SK-N-SH treated with all-trans-retinoic acid at 6 μM for 48 hours (cell line): ENCODE measurements around the gene INPP4B.

Experiments used
- ATAC-seq: fragments of 200-7000 bp; cut with Tn5 transposase; 3 replicates; pipeline ENCODE4 v1.9.1; 2020; ENCODE audit warnings: mild to moderate bottlenecking, moderate library complexity
- ARNTL ChIP-seq: fragments of 450-650 bp; formaldehyde crosslinking; IDR thresholded peaks from 2 replicates; pipeline ENCODE4 v1.5.0; 2020; ENCODE audit warnings: low read depth, mild to moderate bottlenecking, moderate library complexity, borderline replicate concordance
- CREB5 ChIP-seq: fragments of 250-450 bp; sonication (Bioruptor Pico); IDR thresholded peaks from 2 replicates; pipeline ENCODE4 v1.5.1; 2020; ENCODE audit warnings: low read depth, mild to moderate bottlenecking, moderate library complexity
- CSDC2 ChIP-seq: fragments of 250-450 bp; sonication (Bioruptor Pico); IDR thresholded peaks from 2 replicates; pipeline ENCODE4 v1.5.0; 2020; ENCODE audit warnings: mild to moderate bottlenecking, moderate library complexity
- CSRNP3 ChIP-seq: fragments of 250-450 bp; sonication (Bioruptor Pico); IDR thresholded peaks from 2 replicates; pipeline ENCODE4 v1.5.1; 2021; ENCODE audit warnings: mild to moderate bottlenecking, moderate library complexity
- ESRRG ChIP-seq: fragments of 250-450 bp; sonication (Bioruptor Pico); IDR thresholded peaks from 2 replicates; pipeline ENCODE4 v1.6.1; 2021; ENCODE audit warnings: mild to moderate bottlenecking
- GLIS3 ChIP-seq: fragments of 250-450 bp; sonication (Bioruptor Pico); IDR thresholded peaks from 2 replicates; pipeline ENCODE4 v1.5.0; 2020; ENCODE audit warnings: mild to moderate bottlenecking, moderate library complexity
- ISL1 ChIP-seq: fragments of 250-450 bp; sonication (Bioruptor Pico); IDR thresholded peaks from 2 replicates; pipeline ENCODE4 v2.1.2; 2022; ENCODE audit warnings: mild to moderate bottlenecking, moderate library complexity
- OSR1 ChIP-seq: fragments of 250-450 bp; sonication (Bioruptor Pico); IDR thresholded peaks from 2 replicates; pipeline ENCODE4 v1.8.0; 2022; ENCODE audit warnings: moderate library complexity, mild to moderate bottlenecking, inconsistent platforms
- PATZ1 ChIP-seq: fragments of 250-450 bp; sonication (Bioruptor Pico); IDR thresholded peaks from 2 replicates; pipeline ENCODE4 v1.8.0; 2020; ENCODE audit warnings: mild to moderate bottlenecking, moderate library complexity, borderline replicate concordance
- PPARA ChIP-seq: fragments of 250-450 bp; sonication (Bioruptor Pico); IDR thresholded peaks from 2 replicates; pipeline ENCODE4 v1.5.0; 2020; ENCODE audit warnings: mild to moderate bottlenecking, borderline replicate concordance
- RARB ChIP-seq: fragments of 250-450 bp; sonication (Bioruptor Pico); IDR thresholded peaks from 2 replicates; pipeline ENCODE4 v1.8.0; 2021; ENCODE audit warnings: mild to moderate bottlenecking, moderate library complexity
- SNAI2 ChIP-seq: fragments of 250-450 bp; sonication (Bioruptor Pico); IDR thresholded peaks from 2 replicates; pipeline ENCODE4 v1.5.0; 2020; ENCODE audit warnings: mild to moderate bottlenecking, moderate library complexity
- TCF4 ChIP-seq: fragments of 250-450 bp; sonication (Bioruptor Pico); IDR thresholded peaks from 2 replicates; pipeline ENCODE4 v1.8.0; 2021; ENCODE audit warnings: mild to moderate bottlenecking, moderate library complexity, borderline replicate concordance
- TOX ChIP-seq: fragments of 250-450 bp; sonication (Bioruptor Pico); IDR thresholded peaks from 2 replicates; pipeline ENCODE4 v1.8.0; 2021; ENCODE audit warnings: mild to moderate bottlenecking, moderate library complexity, borderline replicate concordance
- ZC3H10 ChIP-seq: fragments of 250-450 bp; sonication (Bioruptor Pico); IDR thresholded peaks from 2 replicates; pipeline ENCODE4 v1.5.1; 2021; ENCODE audit warnings: mild to moderate bottlenecking, moderate library complexity
- ZFP3 ChIP-seq: fragments of 250-450 bp; sonication (Bioruptor Pico); IDR thresholded peaks from 2 replicates; pipeline ENCODE4 v1.5.0; 2020; ENCODE audit warnings: mild to moderate bottlenecking, moderate library complexity
- ZFP30 ChIP-seq: fragments of 450-650 bp; formaldehyde crosslinking; IDR thresholded peaks from 2 replicates; pipeline ENCODE4 v1.5.0; 2022; ENCODE audit warnings: mild to moderate bottlenecking, moderate library complexity
- ZNF565 ChIP-seq: fragments of 450-650 bp; formaldehyde crosslinking; conservative IDR thresholded peaks from 2 replicates; pipeline ENCODE4 v1.5.0; 2020; ENCODE audit warnings: low read depth, mild to moderate bottlenecking, moderate library complexity
- ZNF70 ChIP-seq: fragments of 450-650 bp; formaldehyde crosslinking; IDR thresholded peaks from 2 replicates; pipeline ENCODE4 v1.5.0; 2020; ENCODE audit warnings: mild to moderate bottlenecking, moderate library complexity
- ZNF8 ChIP-seq: fragments of 450-650 bp; formaldehyde crosslinking; IDR thresholded peaks from 2 replicates; pipeline ENCODE4 v1.5.0; 2020; ENCODE audit warnings: mild to moderate bottlenecking, moderate library complexity
- TF ChIP-seq, protein P1 (sequence below): fragments of 250-450 bp; sonication (Bioruptor Pico); IDR thresholded peaks from 2 replicates; pipeline ENCODE4 v1.8.0; 2021; ENCODE audit warnings: low read depth, mild to moderate bottlenecking, moderate library complexity, borderline replicate concordance
- TF ChIP-seq, protein P2 (sequence below): fragments of 250-450 bp; sonication (Bioruptor Pico); IDR thresholded peaks from 2 replicates; pipeline ENCODE4 v1.5.0; 2020; ENCODE audit warnings: mild to moderate bottlenecking, moderate library complexity

The INPP4B gene

DNA sequence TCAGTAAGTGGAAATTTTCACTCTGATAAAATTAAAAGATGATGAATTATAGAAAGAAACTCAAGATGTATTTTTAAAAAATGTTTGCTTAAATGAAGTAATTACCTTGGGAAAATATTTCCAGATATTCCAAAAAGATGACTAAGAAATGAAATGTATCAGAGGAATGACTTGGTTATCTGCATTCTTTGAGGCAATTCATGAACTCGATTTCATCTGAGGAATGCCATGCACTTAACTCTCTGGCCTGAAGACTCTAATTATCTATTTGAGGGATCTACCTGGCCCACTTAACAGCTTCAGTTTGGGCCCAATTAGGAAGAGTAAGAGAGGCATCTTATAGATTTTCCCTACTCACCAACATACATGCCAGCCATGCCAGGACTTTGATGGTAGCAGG is 182.3 kb downstream of the INPP4B start:
- TF ChIP-seq OSR1 (no peak), CREB5 (CRISPR knock-in tag) (no peak), ZFP3 (CRISPR knock-in tag) (no peak), ISL1 (CRISPR knock-in tag) (peak; percentile 82), ESRRG (CRISPR knock-in tag) (no peak), RARB (no peak), ZNF8 (CRISPR knock-in tag) (no peak), ARNTL (CRISPR knock-in tag) (no peak)
- TF ChIP-seq, all 23 proteins: peak for 1
- ATAC-seq, result no peak

- no peak for ATAC-seq
- no peak for TF ChIP-seq CREB5 (CRISPR knock-in tag)
- no peak for TF ChIP-seq TOX
- no peak for TF ChIP-seq RARB
- TF ChIP-seq CSDC2 (CRISPR knock-in tag), result no peak
- TF ChIP-seq PATZ1, result no peak
- no peak for TF ChIP-seq ESRRG (CRISPR knock-in tag)
- TF ChIP-seq ZC3H10, result no peak
- TF ChIP-seq, protein P1, sequence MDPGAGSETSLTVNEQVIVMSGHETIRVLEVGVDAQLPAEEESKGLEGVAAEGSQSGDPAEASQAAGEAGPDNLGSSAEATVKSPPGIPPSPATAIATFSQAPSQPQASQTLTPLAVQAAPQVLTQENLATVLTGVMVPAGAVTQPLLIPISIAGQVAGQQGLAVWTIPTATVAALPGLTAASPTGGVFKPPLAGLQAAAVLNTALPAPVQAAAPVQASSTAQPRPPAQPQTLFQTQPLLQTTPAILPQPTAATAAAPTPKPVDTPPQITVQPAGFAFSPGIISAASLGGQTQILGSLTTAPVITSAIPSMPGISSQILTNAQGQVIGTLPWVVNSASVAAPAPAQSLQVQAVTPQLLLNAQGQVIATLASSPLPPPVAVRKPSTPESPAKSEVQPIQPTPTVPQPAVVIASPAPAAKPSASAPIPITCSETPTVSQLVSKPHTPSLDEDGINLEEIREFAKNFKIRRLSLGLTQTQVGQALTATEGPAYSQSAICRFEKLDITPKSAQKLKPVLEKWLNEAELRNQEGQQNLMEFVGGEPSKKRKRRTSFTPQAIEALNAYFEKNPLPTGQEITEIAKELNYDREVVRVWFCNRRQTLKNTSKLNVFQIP, result no peak
- no peak for TF ChIP-seq ZNF70 (CRISPR knock-in tag)
- no peak for TF ChIP-seq ISL1 (CRISPR knock-in tag)
- TF ChIP-seq ARNTL (CRISPR knock-in tag), result no peak
- no peak for TF ChIP-seq PPARA (CRISPR knock-in tag)
- no peak for TF ChIP-seq SNAI2
- TF ChIP-seq CSRNP3 (CRISPR knock-in tag), result no peak
- no peak for TF ChIP-seq ZNF8 (CRISPR knock-in tag)
- TF ChIP-seq GLIS3 (CRISPR knock-in tag), result no peak
- TF ChIP-seq TCF4 (CRISPR knock-in tag), result no peak
- no peak for TF ChIP-seq ZNF565 (CRISPR knock-in tag)
- TF ChIP-seq, protein P2, sequence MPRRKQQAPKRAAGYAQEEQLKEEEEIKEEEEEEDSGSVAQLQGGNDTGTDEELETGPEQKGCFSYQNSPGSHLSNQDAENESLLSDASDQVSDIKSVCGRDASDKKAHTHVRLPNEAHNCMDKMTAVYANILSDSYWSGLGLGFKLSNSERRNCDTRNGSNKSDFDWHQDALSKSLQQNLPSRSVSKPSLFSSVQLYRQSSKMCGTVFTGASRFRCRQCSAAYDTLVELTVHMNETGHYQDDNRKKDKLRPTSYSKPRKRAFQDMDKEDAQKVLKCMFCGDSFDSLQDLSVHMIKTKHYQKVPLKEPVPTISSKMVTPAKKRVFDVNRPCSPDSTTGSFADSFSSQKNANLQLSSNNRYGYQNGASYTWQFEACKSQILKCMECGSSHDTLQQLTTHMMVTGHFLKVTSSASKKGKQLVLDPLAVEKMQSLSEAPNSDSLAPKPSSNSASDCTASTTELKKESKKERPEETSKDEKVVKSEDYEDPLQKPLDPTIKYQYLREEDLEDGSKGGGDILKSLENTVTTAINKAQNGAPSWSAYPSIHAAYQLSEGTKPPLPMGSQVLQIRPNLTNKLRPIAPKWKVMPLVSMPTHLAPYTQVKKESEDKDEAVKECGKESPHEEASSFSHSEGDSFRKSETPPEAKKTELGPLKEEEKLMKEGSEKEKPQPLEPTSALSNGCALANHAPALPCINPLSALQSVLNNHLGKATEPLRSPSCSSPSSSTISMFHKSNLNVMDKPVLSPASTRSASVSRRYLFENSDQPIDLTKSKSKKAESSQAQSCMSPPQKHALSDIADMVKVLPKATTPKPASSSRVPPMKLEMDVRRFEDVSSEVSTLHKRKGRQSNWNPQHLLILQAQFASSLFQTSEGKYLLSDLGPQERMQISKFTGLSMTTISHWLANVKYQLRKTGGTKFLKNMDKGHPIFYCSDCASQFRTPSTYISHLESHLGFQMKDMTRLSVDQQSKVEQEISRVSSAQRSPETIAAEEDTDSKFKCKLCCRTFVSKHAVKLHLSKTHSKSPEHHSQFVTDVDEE, result no peak
Observed at GRCh38 chr4:142660728-142661127, 185.4 kb downstream of the INPP4B start.

GRCh38 chr4:142656178-142656577 is 189.9 kb downstream of the INPP4B start:
- ATAC-seq, result no peak
- TF ChIP-seq CSDC2 (CRISPR knock-in tag) (no peak), ZNF70 (CRISPR knock-in tag) (no peak), CREB5 (CRISPR knock-in tag) (no peak), PATZ1 (no peak), ZFP30 (no peak), ISL1 (CRISPR knock-in tag) (no peak), OSR1 (no peak)
- TF ChIP-seq, protein P2, result no peak
